Tongue (tissue), 2 donors: ENCODE measurements around the gene ALDH1A1. TPM values are rescaled to one million over a fixed set of nuclear protein-coding genes. Genes with fewer than 3 reads are reported as not detected.

Experiments used
- DNase-seq: peaks from one replicate; pipeline ENCODE4 v3.0.0-alpha.2; 2015
- total RNA-seq: library from RNA; depleted of rRNA; stranded (reverse); fragments of >200 nt; gene quantifications from one replicate; pipeline ENCODE4 v1.2.3, GENCODE V29; 2014

ALDH1A1 gene
- total RNA-seq, 1 donor from 2014 or later, result 62.8 TPM

DNA sequence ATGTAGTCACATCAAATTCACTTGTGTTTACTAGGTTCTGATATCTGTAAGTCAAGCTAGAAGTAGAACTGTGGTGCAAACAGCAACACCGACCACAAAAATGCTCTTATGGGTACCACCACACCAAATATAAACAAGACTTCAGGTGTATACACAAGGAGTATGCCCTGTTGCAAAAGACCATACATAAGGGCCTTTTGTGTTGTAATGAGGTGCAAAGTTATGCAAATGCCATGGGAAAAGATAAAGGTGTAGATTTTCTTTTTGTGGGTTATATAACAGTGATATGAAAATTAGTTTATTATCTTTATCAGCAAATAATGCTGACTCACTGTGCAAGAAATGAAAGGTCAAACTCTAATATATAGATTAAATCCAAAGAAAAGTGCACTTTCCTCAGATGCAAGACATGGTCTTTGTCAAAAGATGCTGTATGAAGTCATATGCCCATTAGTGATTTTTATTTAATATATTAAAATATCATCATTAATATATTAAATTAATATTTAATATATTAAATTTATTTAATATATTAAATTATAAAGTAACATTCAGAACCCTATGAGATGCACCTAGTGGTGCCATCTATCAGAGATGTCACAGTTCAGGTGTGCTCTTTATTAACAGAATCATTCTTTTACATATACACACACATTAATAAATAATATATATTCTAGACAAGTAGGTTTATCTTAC lies 26.7 kb upstream of the ALDH1A1 start:
- no peak for DNase-seq

DNA sequence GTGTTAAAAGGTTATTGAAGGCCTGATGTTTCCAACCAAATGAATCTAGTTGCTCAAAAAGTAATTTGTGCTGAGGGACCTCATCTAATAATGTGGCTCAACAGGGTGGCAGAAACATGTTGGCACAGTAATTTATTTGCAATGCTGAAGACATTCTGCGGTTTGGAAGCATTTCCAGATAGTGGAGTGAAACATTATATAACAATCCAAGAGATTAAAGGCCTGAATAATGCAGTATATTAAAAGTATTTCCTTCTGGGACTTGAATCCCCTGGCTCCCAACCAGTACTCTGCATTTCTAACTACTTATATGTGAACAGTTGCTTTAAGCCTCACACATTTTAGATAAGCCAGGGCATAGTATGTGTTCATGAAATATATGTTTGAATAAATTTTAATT lies 25.9 kb upstream of the ALDH1A1 start:
- DNase-seq, result peak; percentile 34

DNA sequence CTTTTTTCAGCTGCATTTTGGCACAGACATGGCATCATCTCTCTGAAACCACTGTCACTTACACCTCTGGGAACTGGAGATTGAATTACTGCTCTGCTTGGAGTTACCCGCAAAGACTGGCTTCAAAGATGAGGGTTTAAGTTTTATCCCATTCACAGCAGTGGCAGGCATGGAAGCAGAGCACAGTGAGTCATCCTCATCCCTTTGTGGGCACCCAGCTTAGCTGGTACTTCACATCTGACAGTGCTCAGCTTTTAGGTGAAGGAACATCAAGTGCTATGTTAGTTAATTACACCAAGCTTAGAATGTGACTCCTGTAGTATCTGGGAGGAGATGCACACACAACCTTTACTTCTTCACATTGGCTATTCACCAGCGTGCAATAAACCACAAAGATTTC lies 24.8 kb upstream of the ALDH1A1 start:
- no peak for DNase-seq

DNA sequence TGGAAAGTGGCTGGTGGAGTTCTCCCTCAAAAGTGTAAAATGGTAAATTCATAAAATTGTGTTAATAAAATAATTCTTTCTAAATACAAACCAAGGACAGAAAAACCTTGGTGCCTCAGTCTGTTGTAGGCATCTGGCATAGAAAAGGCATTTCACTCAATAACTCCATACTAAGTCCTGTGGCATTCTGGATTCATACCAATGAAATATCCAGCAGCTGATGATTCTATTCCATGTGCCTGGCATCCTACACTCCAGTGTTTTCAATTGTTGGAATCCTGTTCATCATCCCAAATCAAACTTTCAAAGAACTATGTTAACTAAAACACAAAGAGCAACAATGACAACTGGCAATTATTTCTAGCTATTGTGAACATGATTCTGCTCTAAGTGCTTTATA lies 21.6 kb upstream of the ALDH1A1 start:
- no peak for DNase-seq

DNA sequence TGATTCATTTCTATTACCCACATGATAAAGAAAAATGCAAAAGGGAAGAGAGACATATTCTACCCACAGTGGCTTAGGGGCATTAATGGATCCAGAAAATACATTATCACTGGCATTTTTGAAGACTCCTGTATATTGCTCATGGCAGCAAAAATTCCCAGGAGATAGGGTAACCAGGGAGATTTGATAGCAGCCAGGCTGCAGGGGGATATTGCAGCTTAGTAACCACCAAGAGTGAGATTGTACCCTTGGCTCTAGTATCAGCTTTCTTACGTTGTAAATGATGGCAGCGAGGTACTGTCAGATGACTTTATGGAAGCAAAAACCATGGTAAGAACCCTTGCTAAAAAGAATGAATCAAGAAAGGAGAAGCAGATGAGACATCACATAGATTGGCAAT lies 19.8 kb upstream of the ALDH1A1 start:
- no peak for DNase-seq

DNA sequence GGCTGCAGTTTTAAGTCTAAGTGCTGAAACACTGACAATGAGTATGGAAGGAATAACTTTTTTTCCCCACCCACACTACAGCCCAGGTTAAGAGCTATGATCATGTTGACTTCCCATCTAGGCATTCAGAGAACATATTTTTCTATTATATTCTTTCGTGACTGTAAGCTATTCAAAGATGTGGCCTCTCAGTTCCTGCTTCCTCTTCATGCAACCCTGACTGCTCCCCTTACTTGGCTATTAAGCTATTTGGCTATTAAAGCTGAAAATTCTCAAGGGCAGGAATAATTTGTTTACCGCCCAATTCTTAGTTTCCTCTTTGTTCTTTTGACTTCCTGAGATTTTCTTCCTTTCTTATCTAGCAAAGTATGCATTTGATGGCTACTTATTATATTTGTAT lies 18.6 kb upstream of the ALDH1A1 start:
- no peak for DNase-seq

DNA sequence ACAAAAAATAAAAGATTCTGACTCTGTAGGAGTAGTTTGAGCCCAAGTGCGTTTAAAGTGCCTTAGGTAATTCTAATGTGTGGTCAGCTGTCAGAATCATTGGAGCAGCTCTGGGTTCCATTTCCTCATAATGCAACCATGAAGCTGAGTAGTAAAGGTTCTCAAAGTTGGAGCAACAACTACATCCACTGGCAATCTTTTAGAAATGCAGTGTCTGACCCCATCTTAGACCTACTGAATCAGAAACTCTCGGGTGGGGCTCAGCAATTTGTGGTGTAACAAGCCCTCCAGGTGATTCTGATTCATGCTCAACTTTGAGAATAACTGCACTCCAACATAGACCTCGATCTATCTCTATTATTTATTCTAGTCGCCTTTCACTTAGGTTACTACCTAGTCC lies 7.6 kb upstream of the ALDH1A1 start:
- DNase-seq, result no peak

DNA sequence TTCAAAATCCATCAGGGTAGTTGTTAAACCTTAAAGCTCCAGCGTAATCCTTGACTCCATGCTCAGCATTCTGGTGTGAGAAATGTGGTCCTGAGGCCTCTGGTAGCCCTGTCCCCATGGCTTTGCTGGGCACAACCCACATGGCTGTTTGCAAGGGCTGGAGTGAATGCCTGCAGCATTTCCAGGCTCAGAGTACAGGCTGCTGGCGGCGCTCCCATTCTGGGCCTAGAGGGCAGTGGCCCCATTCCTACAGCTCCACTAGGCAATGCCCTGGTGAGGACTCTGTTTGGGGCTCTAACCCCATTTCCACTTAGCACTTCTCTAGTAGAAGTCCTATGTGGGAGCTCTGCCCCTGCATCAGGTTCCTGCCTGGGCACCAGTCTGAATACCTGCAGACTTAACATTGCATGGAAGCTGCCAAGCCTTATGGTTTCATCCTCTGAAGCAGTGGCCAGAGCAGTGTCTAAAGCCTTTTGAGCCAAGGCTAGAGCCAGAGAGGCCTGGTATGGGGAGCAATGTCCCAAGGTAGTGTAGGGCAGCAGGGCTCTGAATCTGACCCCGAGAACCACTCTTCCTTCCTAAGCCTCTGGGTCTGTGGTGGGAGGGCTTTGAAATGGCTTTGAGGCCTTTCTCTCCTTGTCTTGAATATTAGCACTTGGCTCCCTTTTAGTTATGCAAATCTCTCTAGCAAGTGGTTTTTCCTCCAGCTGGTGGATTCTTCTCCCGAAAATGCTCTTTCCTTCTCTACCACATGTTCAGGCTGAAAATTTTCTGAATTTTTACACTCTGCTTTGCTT lies 5.8 kb upstream of the ALDH1A1 start:
- no peak for DNase-seq

DNA sequence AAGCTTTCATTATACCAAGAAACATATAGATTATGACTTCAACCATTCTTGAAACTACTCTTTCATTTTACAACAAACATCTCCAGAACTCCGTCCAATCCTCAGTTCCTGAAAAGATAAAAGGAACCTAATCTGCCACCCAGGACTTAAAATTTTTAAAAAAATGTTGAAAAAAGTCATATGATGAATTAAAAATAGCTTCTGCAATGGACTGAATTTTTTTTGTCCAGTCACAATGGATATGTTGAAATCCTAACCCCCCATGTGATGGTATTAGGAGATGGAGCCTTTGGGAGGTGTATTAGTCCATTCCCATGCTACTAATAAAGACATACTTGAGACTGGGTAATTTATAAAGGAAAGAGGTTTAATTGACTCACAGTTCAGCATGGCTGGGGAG lies 2.7 kb upstream of the ALDH1A1 start:
- DNase-seq, result no peak

DNA sequence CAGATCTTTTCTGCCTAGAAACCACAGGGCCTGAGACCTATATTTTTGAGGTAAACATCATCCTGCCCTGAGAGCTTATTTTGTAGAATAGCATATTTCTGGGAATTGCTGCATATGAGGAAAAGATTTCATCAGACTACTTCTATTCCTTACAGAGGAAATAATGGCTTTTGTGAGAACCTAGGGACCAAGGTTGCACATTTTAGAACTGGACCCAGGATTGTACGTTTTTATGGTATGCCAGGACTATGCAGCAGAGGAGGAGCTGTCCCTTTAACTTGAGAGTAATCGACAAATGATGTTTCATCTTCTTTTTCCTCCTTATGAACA lies 2.2 kb upstream of the ALDH1A1 start:
- DNase-seq, result peak; percentile 48

DNA sequence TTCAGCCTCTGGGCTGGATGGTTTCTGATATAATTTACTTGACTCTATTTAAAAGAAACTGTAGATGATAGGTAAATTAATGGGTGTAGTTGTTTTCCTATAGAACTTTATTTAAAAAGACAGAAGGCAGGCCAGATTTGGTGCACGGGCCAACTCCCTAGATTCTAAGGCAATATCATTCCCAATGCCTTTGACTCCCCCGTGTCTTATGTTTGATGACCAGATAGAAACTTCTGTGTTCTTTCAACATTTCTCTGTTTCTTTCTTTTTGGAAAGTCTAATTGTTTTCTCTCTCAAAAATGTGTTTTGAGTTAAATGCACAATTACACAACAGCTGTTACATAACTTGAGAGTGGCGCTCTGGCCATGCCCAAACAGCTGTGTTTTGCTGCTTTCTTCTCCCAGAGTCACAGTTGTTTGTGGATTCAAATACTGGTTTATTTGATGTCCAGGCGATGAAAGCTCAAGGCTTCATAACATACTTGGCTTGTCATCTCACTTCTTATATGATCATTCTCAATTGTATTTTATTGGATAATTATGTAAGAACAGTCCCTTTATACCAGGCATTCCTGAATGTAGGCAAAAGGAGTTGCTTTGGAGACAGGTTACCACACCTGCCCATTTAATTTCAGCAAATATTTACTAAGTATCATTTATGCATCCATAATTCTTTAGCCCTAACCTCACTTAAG lies 1.7 kb upstream of the ALDH1A1 start:
- peak; percentile 88 for DNase-seq

DNA sequence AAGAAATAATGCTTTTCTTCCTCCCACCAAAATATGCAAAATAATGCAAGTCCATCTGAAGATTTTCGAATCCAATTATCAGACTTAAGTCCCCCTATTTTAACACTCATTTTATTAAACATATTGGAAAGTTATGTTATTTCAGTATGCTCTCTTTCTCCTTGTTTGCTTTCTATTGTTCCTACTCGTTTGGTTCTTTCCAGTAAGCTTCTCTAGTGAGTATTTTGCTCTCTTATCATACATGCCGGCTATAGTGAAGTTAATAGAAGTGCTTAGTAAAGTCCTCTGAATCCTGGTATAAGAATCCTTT lies 517 bp downstream of the ALDH1A1 start:
- DNase-seq, result no peak

DNA sequence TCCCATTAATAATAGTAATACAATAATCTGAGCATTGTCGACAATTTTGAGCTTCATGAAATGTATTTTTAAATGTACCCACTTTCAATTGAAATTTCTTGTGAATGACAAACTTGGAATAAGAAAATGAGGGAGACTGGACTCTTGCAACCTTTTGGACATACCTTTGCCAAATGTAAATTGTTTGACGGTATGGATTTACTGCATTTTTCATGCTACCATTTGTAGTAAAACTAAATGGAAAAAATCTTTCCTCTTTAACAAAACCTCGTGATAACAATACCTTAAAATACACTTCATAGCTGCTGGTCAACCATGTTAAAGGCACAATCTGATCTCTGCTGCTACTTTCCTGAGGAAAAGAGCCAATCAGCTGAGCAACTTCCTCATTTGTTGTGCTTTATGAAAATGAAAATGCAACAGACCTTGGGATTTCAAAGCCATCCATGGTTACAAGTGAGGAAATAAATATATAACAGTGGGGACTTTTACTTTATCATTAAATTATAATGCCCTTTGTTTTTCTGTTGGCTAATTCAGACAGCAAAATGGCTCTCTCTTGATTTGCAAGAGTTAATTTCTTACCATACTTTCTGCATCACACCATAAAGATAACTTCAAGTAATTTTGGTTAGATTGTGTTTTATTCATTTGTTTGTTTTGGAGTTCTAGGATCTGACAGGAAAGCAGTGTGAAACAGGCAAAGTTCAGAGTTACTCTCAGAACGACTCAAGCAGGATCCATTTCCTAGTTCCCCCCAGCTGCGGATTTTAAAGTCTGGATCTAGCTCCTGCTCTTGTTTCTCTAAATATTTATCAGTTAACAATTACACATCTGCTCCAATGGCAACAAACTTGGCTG lies 1.1 kb downstream of the ALDH1A1 start:
- DNase-seq, result peak; percentile 40

DNA sequence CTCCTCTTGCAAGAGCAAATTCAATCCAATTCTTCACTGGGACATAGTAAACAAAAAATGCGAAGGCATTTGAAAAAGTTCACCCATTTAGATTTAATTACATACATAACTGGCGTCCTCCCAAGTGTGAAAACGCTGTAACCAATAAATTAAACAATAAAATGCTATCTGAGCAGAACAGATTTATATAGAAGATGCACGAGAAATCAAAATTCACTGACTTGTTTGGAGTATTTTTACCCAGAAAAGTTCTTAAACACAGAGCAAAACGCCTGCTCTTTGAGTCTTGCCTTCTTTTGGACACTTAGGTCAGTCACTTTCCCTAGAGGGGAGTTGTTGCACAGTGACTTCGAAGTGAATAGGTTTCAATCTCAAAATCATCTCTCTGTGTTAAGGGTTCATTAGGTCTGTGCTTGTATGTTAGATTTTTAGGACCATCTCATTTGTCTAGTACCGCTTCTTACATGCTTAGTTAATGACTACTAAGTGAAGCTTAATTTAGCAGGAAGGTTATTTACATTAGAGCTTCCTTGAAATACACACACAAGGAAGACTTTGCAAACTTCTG lies 1.9 kb downstream of the ALDH1A1 start:
- DNase-seq, result no peak

DNA sequence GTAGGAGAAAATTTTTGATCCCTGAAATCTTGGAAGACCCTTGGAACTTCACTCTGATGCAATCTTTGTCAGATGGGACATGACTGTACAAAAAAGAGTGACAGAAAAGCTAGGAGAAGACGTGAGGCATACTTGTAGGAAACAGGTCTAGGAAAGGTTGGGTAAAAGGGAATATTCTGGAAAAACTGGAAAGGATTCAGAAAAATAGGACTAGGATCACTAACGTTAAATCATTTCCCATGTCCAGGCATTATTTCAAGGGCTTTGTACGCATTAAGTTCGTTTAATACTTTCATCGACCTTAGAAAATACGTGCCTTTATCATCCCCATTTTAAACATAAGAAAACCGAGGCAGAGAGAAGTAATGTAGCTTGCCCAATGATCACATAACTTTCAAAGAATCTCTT lies 2.9 kb downstream of the ALDH1A1 start:
- DNase-seq, result no peak

DNA sequence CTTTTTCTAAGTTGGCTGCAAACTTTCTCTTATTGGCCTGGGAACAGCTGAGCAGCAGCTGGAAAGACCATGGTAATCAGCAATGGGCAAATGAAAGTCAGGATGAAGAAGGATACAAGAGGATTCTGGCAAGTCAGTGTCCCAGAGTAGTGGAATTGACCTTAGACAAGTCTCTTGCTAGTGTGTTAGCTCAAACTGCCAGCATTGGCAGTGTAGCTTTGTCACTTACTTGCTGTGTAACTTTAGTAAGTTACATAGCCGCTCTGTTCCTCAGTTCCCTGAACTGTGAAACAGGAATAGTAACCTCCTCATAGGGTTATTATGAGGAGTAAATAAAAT lies 3.6 kb downstream of the ALDH1A1 start:
- peak; percentile 63 for DNase-seq

DNA sequence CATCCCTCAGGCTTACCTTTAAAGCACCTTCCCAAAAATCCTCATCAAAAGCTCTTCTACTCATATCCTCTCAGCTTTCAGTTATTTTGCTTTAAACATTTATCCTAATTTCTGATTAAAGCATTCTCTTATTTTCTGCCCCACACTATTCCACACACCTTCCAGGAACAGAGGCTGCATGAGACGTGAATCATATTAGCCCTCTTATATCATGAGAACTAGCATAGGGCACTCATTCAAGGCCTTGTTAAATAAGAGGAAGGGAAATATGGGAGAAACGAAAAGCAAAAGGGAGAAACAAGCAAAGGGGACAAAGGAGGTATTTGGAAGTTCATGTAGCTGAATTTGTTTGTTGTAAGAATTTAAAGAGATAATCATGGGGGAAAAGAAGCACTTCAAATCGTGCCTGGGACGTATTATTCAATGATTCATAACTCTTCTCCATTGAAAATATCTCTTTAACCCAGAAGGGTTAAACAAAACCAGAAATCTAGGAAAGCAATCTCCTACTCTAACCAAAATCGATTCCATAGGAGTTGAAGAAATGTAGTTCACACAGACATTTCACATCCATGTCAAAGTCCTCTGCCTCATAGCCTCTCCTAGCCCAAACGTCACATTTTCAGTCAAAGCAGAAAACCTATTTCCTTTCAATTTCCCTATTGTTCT lies 4.1 kb downstream of the ALDH1A1 start:
- DNase-seq, result no peak

DNA sequence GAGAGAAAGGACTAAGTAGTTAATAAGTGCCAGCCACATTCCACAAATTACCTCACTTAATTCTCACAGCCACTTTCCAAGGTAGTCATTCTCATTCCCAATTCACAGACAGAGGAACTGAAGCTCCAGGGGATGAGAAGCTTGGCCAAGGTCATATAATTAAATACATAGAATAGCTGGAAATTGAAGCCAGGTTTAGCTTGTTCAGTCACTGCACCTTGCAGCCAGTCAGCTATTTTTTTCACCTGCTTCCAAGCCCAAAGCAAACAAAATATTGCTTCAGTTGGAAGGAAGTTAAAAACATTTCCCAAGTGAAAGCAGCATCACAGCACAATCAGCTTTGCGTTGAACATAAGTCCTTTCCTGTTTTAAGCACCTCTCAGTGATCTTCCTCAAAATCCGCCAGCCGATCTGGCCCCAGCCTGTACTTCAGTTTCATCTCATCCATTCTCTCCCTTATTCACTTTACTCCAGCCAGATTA lies 4.8 kb downstream of the ALDH1A1 start:
- DNase-seq, result peak; percentile 25

DNA sequence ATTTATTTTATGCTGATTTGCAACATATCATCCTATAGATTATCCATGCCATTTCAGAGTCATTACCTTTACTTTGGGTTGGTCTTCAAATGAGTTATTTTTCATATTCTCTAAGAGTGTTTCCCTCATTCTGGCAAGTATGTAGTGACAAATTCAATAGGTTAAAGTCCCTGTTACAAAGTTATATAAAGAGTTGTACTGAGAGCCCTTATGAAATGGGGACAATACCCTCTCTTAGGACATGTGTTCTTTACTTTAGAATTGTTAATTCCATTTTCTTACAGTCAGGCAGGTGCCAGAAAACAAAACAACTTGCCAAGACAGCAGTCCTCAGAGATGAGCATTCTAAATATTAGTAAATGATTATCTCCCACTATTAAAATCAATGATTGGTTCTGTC lies 6.0 kb downstream of the ALDH1A1 start:
- no peak for DNase-seq

DNA sequence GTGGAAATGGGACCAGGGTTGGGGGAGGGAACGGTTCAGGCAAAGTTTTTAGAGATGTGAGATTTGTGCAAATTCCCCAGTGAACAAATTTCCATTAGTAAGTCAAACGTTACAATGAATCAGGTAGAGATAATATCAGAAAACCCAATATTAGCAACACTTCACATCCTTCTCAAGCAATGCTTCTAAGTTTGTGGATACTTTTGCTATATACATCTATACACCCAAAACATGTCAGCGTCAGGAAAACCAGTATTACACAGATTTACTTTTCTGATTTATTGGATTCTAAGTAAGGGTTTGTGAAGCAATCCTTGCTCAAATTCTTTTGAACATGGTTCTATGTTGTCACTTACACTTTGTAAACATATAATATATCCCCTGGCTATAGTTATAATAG lies 6.5 kb downstream of the ALDH1A1 start:
- DNase-seq, result no peak

DNA sequence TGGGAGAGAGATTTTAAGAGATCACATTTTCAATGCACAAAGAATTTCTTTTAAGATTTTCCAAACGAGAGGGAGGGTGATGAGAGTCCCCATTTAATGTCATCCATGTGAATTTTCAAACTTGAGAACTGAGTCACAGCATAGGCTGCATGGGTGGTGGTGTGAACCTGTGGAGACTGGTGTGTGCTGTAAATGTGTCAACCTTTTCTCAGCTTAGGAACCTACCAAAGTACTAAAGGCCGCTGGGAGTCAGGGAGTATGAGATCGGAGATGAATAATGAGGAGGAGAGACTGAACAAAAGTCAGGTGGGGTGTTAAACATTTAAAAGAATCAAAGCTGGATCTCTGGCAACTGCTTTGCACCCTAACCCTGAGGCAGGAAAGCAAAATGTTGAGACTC lies 7.5 kb downstream of the ALDH1A1 start:
- DNase-seq, result no peak
